Karpas-422 (cell line): ENCODE measurements around the gene TPX2. TPM values are rescaled to one million over a fixed set of nuclear protein-coding genes. Genes with fewer than 3 reads are reported as not detected.
A peak's percentile ranks its signal among the peaks of the same experiment; 100 is the strongest.

Source experiments
- DNase-seq: peaks from one replicate; pipeline ENCODE4 v3.0.0-alpha.2; 2015
- H2AFZ ChIP-seq: fragments of 200-600 bp; sonication (generic); 2 replicates; pipeline ENCODE4 v1.6.1; 2014; ENCODE audit warnings: antibody characterized with exemption, low read length, mixed read lengths
- H3K27ac ChIP-seq: fragments of 200-600 bp; sonication (generic); 2 replicates; pipeline ENCODE4 v1.5.1; 2014; ENCODE audit warnings: mild to moderate bottlenecking, low read length, moderate library complexity
- H3K27me3 ChIP-seq: fragments of 200-600 bp; sonication (generic); 2 replicates; pipeline ENCODE4 v1.6.1; 2014; ENCODE audit warnings: low read length, mixed read lengths
- H3K36me3 ChIP-seq: fragments of 200-600 bp; sonication (generic); 2 replicates; pipeline ENCODE4 v1.6.1; 2014; ENCODE audit warnings: low read length, mixed read lengths; ENCODE audit not compliant: insufficient read depth
- H3K4me1 ChIP-seq: fragments of 200-600 bp; sonication (generic); 2 replicates; pipeline ENCODE4 v1.6.1; 2014; ENCODE audit warnings: mild to moderate bottlenecking, low read length, mixed read lengths
- H3K4me2 ChIP-seq: fragments of 200-600 bp; sonication (generic); 2 replicates; pipeline ENCODE4 v1.6.1; 2014; ENCODE audit warnings: low read length, low read depth, mild to moderate bottlenecking; ENCODE audit not compliant: poor library complexity, severe bottlenecking
- H3K4me3 ChIP-seq: fragments of 200-600 bp; sonication (generic); 2 replicates; pipeline ENCODE4 v1.5.1; 2014; ENCODE audit warnings: mild to moderate bottlenecking, antibody characterized with exemption, low read length, mixed read lengths
- H3K79me2 ChIP-seq: fragments of 200-600 bp; sonication (generic); 2 replicates; pipeline ENCODE4 v1.6.1; 2014; ENCODE audit warnings: mild to moderate bottlenecking, low read length, mixed read lengths
- H3K9ac ChIP-seq: fragments of 200-600 bp; sonication (generic); 2 replicates; pipeline ENCODE4 v1.6.0; 2014; ENCODE audit warnings: low read length
- H3K9me2 ChIP-seq: fragments of 200-600 bp; sonication (generic), shearing (Covaris generic); replicated peaks from 2 replicates; pipeline ENCODE4 v1.6.0; 2014; ENCODE audit warnings: mild to moderate bottlenecking, low read length, moderate library complexity; ENCODE audit not compliant: insufficient read depth
- H3K9me3 ChIP-seq: fragments of 300-700, 200-600 bp; sonication (generic); 2 replicates; pipeline ENCODE4 v1.6.1; 2014; ENCODE audit warnings: low read length, mixed read lengths
- H4K20me1 ChIP-seq: fragments of 200-600 bp; sonication (generic); 2 replicates; pipeline ENCODE4 v1.6.1; 2014; ENCODE audit warnings: mild to moderate bottlenecking, antibody characterized with exemption, low read length, low read depth; ENCODE audit not compliant: insufficient read depth
- total RNA-seq: library from RNA; depleted of rRNA; stranded (reverse); fragments of >200 nt; shearing (Covaris generic); gene quantifications from 2 replicates; pipeline ENCODE4 v1.2.3, GENCODE V29; 2014; ENCODE audit warnings: low replicate concordance

TPX2 gene
- total RNA-seq, 1 experiment from 2014 or later = 55.5 TPM

DNA sequence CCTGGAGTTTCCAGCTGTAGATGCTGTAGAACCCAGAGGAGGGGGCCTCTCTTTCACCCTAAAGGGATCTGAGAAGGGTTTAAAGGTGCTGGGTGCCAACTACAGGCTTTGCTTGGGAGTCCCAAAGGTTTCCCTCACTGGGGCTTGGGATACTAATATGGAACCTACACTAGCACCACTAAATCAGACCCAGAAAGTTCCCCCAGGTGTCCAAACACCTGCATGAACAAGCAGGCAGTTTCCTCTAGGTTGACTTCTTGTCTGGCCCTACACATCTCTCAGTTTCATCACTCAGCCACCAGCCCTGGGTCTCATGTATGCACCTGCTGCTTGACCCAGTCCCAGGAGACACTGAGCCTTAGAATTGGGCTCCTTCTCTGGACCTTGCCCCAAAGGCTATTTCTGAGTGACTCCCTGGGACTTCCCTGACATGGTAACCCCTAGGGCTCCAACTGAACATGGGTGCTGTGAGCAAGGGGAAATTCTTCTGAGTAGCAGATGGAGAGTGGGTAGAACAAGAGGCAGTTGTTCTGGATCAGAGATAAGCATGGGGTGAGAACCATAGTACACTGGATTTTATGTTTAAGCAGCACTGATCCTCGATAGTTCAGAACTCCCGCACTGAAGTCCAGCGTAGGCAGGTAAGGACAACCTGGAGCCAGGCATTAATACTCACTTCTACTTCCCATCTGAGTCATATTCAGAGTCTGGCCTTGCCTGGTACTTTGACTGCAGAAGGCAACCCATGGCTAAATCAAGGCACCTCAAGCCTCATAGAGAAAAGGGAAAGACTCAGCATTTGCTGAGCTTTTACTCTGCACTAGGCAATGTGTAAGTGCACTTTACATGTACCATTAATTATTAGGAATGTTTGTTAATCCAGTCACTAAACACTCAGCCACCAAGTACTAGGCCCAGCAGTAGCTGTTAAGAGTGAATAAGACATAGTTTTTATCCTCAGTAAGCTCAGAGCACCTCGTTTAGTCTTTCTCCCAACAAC is 33.2 kb upstream of the TPX2 start:
- peaks cover 36% of the 10 kb centered on the region for H3K4me1 ChIP-seq

DNA sequence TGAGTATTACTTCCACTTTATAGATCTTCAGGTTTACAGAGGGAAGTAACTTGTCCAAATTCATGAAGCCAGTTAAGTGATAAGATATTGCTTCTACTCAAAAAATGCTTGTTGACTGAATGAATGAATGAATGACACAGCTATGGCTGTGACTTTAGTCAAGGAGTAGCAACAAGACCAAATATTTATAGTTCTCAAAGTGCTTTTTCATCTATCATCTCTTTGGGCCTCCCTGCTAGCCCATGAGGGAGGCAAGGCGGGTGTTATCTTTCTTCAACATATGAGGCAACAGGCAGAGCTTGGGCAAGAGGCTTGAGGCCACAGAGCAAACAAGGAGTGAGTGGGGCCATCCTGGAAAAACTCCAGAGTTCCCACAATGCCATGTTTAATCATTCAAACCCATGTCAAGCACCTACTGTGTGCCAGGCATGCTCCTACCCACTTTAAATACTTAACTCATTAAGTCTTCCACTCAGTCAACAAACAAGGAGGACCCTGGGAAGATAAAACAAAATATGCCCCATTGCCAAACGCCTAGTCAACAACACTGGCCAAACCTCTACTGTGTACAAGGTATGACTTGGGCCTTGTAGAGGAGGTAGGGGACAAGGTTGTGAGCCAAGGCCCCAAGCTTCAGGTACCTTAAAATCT is 32.4 kb upstream of the TPX2 start:
- Histone ChIP-seq H3K9me2 (no peaks in the 10 kb centered on the region), H4K20me1 (no peaks in the 10 kb centered on the region), H2AFZ (no peak overlapping the region), H3K27me3 (no peaks in the 10 kb centered on the region), H3K79me2 (peaks cover 75% of the 10 kb centered on the region), H3K4me2 (no peak overlapping the region), H3K4me3 (no peak overlapping the region), H3K36me3 (peaks cover 19% of the 10 kb centered on the region; the same call in 1 of the 2 replicates), H3K9ac (no peak overlapping the region), H3K9me3 (no peaks in the 10 kb centered on the region), H3K4me1 (peaks cover 33% of the 10 kb centered on the region), H3K27ac (peak overlapping the region; percentile 19; the same call in 1 of the 2 replicates)
- no peak for DNase-seq

More for the DNA sequence above, 33.2 kb upstream of the TPX2 start:
- Histone ChIP-seq H3K9me3 (no peaks in the 10 kb centered on the region), H3K4me2 (no peak overlapping the region), H3K27me3 (no peaks in the 10 kb centered on the region), H3K4me3 (no peak overlapping the region), H3K79me2 (peaks cover 73% of the 10 kb centered on the region), H3K27ac (peak overlapping the region; percentile 19; the same call in 1 of the 2 replicates), H3K9me2 (no peaks in the 10 kb centered on the region), H4K20me1 (no peaks in the 10 kb centered on the region), H2AFZ (no peak overlapping the region), H3K36me3 (peaks cover 19% of the 10 kb centered on the region; the same call in 1 of the 2 replicates), H3K9ac (no peak overlapping the region)
- DNase-seq = no peak

DNA sequence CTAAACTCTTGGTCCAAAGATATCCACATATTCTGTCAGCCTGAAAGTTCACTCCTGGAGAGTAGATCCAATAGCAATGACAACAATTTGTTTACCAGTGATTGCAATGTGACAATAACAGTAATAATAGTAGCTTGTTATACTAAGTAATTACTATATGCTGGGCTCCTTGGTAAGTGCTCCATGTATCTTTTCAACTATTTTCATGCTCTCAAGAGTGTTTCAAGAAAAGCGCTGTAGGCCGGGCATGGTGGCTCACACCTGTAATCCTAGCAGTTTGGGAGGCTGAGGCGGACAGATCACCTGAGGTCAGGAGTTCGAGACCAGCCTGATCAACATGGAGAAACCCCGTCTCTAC is 31.9 kb upstream of the TPX2 start:
- H2AFZ ChIP-seq = no peak overlapping the region
- H3K9ac ChIP-seq = no peak overlapping the region
- no peak overlapping the region for H3K4me3 ChIP-seq
- H4K20me1 ChIP-seq = no peaks in the 10 kb centered on the region
- H3K9me2 ChIP-seq = no peaks in the 10 kb centered on the region
- no peaks in the 10 kb centered on the region for H3K9me3 ChIP-seq
- peaks cover 76% of the 10 kb centered on the region for H3K79me2 ChIP-seq
- no peak for DNase-seq
- H3K4me1 ChIP-seq = peaks cover 32% of the 10 kb centered on the region
- H3K36me3 ChIP-seq = peaks cover 19% of the 10 kb centered on the region; the same call in 1 of the 2 replicates
- no peak overlapping the region for H3K4me2 ChIP-seq
- no peak overlapping the region for H3K27ac ChIP-seq
- no peaks in the 10 kb centered on the region for H3K27me3 ChIP-seq

DNA sequence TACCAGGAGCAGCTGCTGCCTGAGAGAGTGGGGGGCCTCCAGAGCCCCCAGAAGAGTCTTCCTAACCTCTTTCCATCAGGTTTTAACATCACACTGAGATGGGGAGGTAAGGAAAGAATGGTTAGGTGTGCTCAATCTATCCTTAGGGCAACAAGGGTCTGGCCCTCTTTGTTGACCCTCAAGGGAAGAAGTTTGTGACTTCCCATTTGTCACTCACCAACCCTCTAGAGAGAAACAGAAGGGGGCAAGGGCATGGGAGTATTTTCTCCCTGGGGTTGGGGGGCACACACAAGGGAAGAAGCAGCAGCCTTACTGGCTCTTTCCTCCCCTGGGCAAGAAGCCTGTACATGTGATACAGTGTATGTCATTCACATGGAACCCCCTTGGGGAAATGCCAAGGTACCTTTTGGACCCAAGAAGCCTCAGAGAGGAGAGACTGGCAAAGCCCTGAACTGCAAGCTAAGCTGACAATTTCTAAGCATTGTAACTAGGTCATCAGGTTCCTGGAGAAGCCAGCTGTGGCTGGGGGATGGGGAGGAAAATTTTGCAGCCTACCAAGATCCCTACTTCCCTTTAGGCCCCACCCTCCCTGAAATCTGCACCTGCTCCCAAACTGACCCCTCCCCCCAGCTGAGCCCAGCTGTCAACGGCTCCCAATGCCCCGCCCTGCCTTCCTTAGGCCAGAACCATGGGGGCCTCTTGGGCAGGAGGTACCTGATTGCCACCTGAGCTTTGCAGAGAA is 30.9 kb upstream of the TPX2 start:
- no peaks in the 10 kb centered on the region for H4K20me1 ChIP-seq
- H3K9ac ChIP-seq = no peak overlapping the region
- no peak overlapping the region for H2AFZ ChIP-seq
- H3K27me3 ChIP-seq = no peaks in the 10 kb centered on the region
- peaks cover 85% of the 10 kb centered on the region for H3K79me2 ChIP-seq
- H3K4me1 ChIP-seq = peaks cover 37% of the 10 kb centered on the region
- no peaks in the 10 kb centered on the region for H3K9me2 ChIP-seq
- no peak overlapping the region for H3K4me2 ChIP-seq
- peaks cover 24% of the 10 kb centered on the region; the same call in 1 of the 2 replicates for H3K36me3 ChIP-seq
- no peak overlapping the region for H3K4me3 ChIP-seq
- DNase-seq = no peak
- H3K27ac ChIP-seq = no peak overlapping the region
- H3K9me3 ChIP-seq = no peaks in the 10 kb centered on the region

DNA sequence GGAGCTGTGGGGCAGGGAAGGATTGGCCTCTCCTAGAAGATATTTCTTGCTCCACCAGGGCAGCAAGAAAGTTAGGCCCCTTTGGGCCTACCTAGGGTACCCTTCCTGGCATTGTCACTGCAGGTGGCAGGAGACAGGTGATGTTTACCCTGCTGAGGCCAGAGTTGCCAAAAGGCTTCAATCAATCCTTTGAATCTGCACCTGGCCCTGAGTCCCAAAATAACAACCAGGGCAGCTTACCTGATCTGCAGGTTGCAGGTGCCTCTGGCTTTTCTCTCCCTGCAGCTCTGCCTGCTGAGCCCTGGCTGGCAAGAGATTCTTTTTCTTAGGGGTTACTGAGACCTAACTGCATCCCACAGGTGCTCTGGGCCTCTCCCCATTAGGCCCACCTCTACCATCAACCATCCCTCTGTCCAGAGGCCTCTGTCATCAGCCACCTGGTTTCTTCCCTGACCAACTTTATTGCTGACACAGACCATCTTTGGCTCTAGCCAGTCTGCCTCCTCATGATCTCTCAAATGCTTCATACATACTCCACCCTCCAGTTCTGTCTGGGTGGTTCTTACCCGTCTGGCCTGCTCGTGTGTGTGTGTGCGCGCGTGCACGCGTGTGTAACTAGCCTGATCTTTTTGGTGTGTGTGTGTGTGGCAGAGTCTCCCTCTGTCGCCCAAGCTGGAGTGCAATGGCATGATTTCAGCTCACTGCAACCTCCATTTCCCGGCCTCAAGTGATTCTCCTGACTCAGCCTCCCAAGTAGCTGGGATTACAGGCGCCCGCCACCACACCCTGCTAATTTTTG is 30.2 kb upstream of the TPX2 start:
- peaks cover 40% of the 10 kb centered on the region for H3K4me1 ChIP-seq
- H3K9me3 ChIP-seq = no peaks in the 10 kb centered on the region
- no peaks in the 10 kb centered on the region for H3K9me2 ChIP-seq
- no peaks in the 10 kb centered on the region for H4K20me1 ChIP-seq
- no peak overlapping the region for H3K9ac ChIP-seq
- no peaks in the 10 kb centered on the region for H3K27me3 ChIP-seq
- DNase-seq = no peak
- no peak overlapping the region for H3K4me2 ChIP-seq
- peaks cover 27% of the 10 kb centered on the region; the same call in 1 of the 2 replicates for H3K36me3 ChIP-seq
- H3K27ac ChIP-seq = peak overlapping the region; percentile 12; the same call in 1 of the 2 replicates
- H3K4me3 ChIP-seq = no peak overlapping the region
- peaks cover 93% of the 10 kb centered on the region for H3K79me2 ChIP-seq
- H2AFZ ChIP-seq = no peak overlapping the region

DNA sequence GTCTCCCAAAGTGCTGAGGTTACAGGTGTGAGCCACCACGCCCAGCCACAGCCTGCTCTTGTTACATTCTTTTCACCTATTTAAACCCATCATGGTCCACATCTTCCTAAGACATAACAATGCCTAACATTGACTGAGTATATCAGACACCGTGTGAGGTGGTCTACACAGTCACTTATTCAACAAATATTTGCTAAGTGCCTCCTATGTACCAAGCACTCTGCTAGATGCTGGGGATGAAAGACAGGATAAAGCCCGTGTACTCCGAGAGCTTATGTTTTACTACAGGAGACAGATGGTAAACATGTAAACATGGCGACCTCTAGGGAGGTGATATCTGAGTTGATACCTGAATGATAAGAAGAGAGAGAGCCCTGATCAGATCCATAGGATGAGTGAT is 29.2 kb upstream of the TPX2 start:
- H3K79me2 ChIP-seq = peaks cover 93% of the 10 kb centered on the region
- peaks cover 25% of the 10 kb centered on the region; the same call in 1 of the 2 replicates for H3K36me3 ChIP-seq
- no peak overlapping the region for H3K9ac ChIP-seq
- H3K4me3 ChIP-seq = no peak overlapping the region
- H3K4me1 ChIP-seq = peaks cover 43% of the 10 kb centered on the region
- H3K27ac ChIP-seq = no peak overlapping the region
- no peak overlapping the region for H2AFZ ChIP-seq
- no peaks in the 10 kb centered on the region for H3K27me3 ChIP-seq
- no peak overlapping the region for H3K4me2 ChIP-seq
- H3K9me2 ChIP-seq = no peaks in the 10 kb centered on the region
- no peak for DNase-seq
- no peaks in the 10 kb centered on the region for H4K20me1 ChIP-seq
- no peaks in the 10 kb centered on the region for H3K9me3 ChIP-seq

DNA sequence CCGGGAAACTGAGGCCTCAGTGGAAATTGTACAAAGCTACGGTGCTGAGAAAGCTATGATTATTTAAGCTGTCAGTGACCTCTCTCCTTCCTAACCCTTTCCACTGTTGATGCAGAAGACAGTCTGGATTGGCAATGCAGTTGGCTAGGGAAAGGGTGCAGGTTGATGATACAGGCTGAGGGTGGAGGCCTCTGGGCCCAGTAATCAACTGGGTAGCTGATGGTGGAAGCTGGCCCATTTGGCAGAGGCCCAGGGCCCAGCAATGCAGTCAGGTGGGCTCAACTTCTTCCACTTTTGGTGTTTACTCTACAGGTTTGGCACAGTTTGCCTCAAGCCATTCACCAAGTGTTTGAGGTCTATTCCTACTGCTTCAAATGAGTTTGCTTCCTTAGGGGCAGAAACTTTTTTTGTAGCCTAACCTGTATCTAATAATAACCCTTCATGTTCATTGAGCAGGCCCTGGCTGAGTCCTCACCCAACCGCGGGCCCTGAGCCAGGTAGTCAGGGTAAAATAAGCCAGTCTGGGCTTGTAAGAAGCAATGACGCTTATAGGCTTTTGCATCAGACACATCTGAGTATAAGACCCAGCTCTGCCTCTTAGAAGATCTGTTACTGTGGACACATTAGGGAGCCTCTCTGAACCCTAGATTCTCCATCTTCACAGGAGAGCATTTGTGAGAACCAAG is 28.5 kb upstream of the TPX2 start:
- H3K4me2 ChIP-seq = no peak overlapping the region
- no peak overlapping the region for H3K4me3 ChIP-seq
- H3K4me1 ChIP-seq = peaks cover 36% of the 10 kb centered on the region

More for the DNA sequence above, 28.5 kb upstream of the TPX2 start:
- Histone ChIP-seq H3K27me3 (no peaks in the 10 kb centered on the region), H3K27ac (no peak overlapping the region), H2AFZ (no peak overlapping the region), H3K9me2 (no peaks in the 10 kb centered on the region), H3K79me2 (peaks cover 93% of the 10 kb centered on the region), H3K9ac (no peak overlapping the region), H3K36me3 (peaks cover 23% of the 10 kb centered on the region; the same call in 1 of the 2 replicates), H3K9me3 (no peaks in the 10 kb centered on the region), H4K20me1 (no peaks in the 10 kb centered on the region)
- no peak for DNase-seq
